Hepatocyte (in vitro differentiated cells): ENCODE results near the gene DMRT1. TPM values are rescaled to one million over a fixed set of nuclear protein-coding genes. Genes with fewer than 3 reads are reported as not detected.
A peak's percentile ranks its signal among the peaks of the same experiment; 100 is the strongest.

Experiments
- DNase-seq: peaks from one replicate; pipeline ENCODE4 v3.0.0-alpha.2; 2016; ENCODE audit warnings: low spot score
- H2AFZ ChIP-seq: fragments of 200-600 bp; sonication (generic); 2 replicates; pipeline ENCODE4 v1.6.0; 2016; ENCODE audit warnings: antibody characterized with exemption, mild to moderate bottlenecking
- H3K27ac ChIP-seq: fragments of 200-600 bp; sonication (generic); 2 replicates; pipeline ENCODE4 v1.5.1; 2016; ENCODE audit warnings: mild to moderate bottlenecking
- H3K27me3 ChIP-seq: fragments of 200-600 bp; sonication (generic); 2 replicates; pipeline ENCODE4 v1.6.1; 2016
- H3K36me3 ChIP-seq: fragments of 200-600 bp; sonication (generic); replicated peaks from 2 replicates; pipeline ENCODE4 v1.5.1; 2016; ENCODE audit warnings: low read depth; ENCODE audit not compliant: insufficient read depth
- H3K4me1 ChIP-seq: fragments of 200-600 bp; sonication (generic); 2 replicates; pipeline ENCODE4 v1.5.1; 2016; ENCODE audit warnings: mild to moderate bottlenecking, moderate library complexity; ENCODE audit not compliant: insufficient read depth
- H3K4me2 ChIP-seq: fragments of 200-600 bp; sonication (generic); 2 replicates; pipeline ENCODE4 v1.6.0; 2016
- H3K4me3 ChIP-seq: fragments of 200-600 bp; sonication (generic); 2 replicates; pipeline ENCODE4 v1.5.1; 2016; ENCODE audit warnings: mild to moderate bottlenecking
- H3K79me2 ChIP-seq: fragments of 200-600 bp; sonication (generic); 2 replicates; pipeline ENCODE4 v1.6.0; 2017; ENCODE audit warnings: mild to moderate bottlenecking
- H3K9me2 ChIP-seq: fragments of 200-600 bp; sonication (generic); replicated peaks from 2 replicates; pipeline ENCODE4 v1.6.0; 2017; ENCODE audit warnings: mild to moderate bottlenecking; ENCODE audit not compliant: insufficient read depth
- H3K9me3 ChIP-seq: fragments of 200-600 bp; sonication (generic); 2 replicates; pipeline ENCODE4 v1.5.1; 2016; ENCODE audit warnings: low read depth, mild to moderate bottlenecking
- H4K20me1 ChIP-seq: fragments of 200-600 bp; sonication (generic); 2 replicates; pipeline ENCODE4 v1.6.0; 2016; ENCODE audit warnings: mild to moderate bottlenecking; ENCODE audit not compliant: insufficient read depth, poor library complexity, severe bottlenecking
- EZH2 ChIP-seq: fragments of 200-600 bp; sonication (generic); IDR thresholded peaks from 2 replicates; pipeline ENCODE4 v1.6.1; 2016; ENCODE audit warnings: antibody characterized with exemption, mild to moderate bottlenecking, borderline replicate concordance
- EZH2phosphoT487 ChIP-seq: fragments of 200-600 bp; sonication (generic); IDR thresholded peaks from one replicate; pipeline ENCODE4 v1.6.1; 2018; ENCODE audit warnings: antibody characterized with exemption, mild to moderate bottlenecking, low read depth, moderate library complexity; ENCODE audit not compliant: unreplicated experiment, severe bottlenecking
- WGBS: methylation state at CpG from one replicate; pipeline ENCODE4 v1.1.6; 2016; ENCODE audit warnings: low lambda C conversion rate; ENCODE audit errors: missing lambda C conversion rate; 5-methylcytosine and 5-hydroxymethylcytosine counted together
- polyA plus RNA-seq: library from polyadenylated mRNA; unstranded; fragments of >200 nt; fragmentation: Nextera tagmentation; extraction: Ambion mirVana; gene quantifications from 2 replicates; pipeline ENCODE4 v1.2.1, GENCODE V29; 2016
- total RNA-seq: library from RNA; depleted of rRNA; stranded (reverse); fragments of >200 nt; gene quantifications from 2 replicates; pipeline ENCODE4 v1.2.3, GENCODE V29; 2014
- TF ChIP-seq, protein P1 (sequence below): fragments of 200-600 bp; sonication (generic); IDR thresholded peaks from 2 replicates; pipeline ENCODE4 v1.5.1; 2016; ENCODE audit warnings: antibody characterized with exemption, mild to moderate bottlenecking; ENCODE audit not compliant: poor library complexity

DMRT1 gene
- total and polyA plus RNA-seq, 2 experiments from 2014 or later, result not detected

DNA sequence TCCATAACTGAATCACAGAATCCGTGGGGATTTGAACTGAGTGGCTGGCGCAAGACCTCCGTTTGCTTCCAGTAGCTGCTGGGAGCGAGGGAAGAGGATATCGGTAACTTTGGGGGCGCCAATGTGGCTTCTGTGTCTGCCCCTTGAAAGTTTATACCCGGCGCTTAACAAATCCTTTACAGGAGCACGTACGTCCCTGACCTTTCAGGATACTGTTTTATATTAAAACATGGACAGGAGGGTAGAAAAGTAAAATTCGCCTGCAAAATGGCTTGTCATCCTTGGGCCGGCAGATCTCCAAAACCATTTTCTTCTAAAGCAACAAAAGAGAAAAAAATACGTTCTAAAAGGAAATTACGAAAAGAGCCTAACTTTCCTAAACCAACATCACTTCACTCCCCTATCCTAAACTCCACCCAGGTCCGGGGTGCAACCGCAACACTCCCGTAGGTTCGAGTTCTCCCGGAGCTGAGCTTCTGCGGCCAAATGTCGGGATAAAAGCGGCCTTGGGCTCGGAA lies 134.3 kb downstream of the DMRT1 start:
- H4K20me1 ChIP-seq, result no peaks in the 10 kb centered on the region
- DNase-seq, result no peak
- peaks cover 98% of the 10 kb centered on the region for H3K27me3 ChIP-seq
- no peaks in the 10 kb centered on the region for H3K79me2 ChIP-seq
- WGBS, result 4% methylated on average over 23 of the region's 23 CpGs
- peak overlapping the region; percentile 56 for H2AFZ ChIP-seq
- H3K27ac ChIP-seq, result no peak overlapping the region
- H3K9me2 ChIP-seq, result no peaks in the 10 kb centered on the region
- peak overlapping the region; percentile 78 for H3K4me2 ChIP-seq
- H3K9me3 ChIP-seq, result no peaks in the 10 kb centered on the region
- H3K4me1 ChIP-seq, result peaks cover 27% of the 10 kb centered on the region
- TF ChIP-seq, protein P1, sequence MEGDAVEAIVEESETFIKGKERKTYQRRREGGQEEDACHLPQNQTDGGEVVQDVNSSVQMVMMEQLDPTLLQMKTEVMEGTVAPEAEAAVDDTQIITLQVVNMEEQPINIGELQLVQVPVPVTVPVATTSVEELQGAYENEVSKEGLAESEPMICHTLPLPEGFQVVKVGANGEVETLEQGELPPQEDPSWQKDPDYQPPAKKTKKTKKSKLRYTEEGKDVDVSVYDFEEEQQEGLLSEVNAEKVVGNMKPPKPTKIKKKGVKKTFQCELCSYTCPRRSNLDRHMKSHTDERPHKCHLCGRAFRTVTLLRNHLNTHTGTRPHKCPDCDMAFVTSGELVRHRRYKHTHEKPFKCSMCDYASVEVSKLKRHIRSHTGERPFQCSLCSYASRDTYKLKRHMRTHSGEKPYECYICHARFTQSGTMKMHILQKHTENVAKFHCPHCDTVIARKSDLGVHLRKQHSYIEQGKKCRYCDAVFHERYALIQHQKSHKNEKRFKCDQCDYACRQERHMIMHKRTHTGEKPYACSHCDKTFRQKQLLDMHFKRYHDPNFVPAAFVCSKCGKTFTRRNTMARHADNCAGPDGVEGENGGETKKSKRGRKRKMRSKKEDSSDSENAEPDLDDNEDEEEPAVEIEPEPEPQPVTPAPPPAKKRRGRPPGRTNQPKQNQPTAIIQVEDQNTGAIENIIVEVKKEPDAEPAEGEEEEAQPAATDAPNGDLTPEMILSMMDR, result no peak
- peak; percentile 100 for TF ChIP-seq EZH2
- peak; percentile 80 for TF ChIP-seq EZH2phosphoT487
- H3K4me3 ChIP-seq, result no peak overlapping the region
- H3K36me3 ChIP-seq, result no peaks in the 10 kb centered on the region

GRCh38 chr9:976258-976942 lies 134.9 kb downstream of the DMRT1 start, which contains the start of gene DMRT3:
DMRT3 (plus strand) TSS chr9:976655; CDS start chr9:977002, 347 bp downstream.
- Histone ChIP-seq H3K79me2 (no peaks in the 10 kb centered on the region), H3K27ac (no peak within 1 kb of the TSS), H3K4me3 (no peak within 1 kb of the TSS), H3K27me3 (peaks cover 98% of the 10 kb centered on the region), H2AFZ (peak within 1 kb of the TSS; percentile 56), H3K4me1 (peaks cover 25% of the 10 kb centered on the region), H3K9me3 (no peaks in the 10 kb centered on the region), H4K20me1 (no peaks in the 10 kb centered on the region), H3K9me2 (no peaks in the 10 kb centered on the region), H3K4me2 (peak within 1 kb of the TSS; percentile 78), H3K36me3 (no peaks in the 10 kb centered on the region)
- no peak for DNase-seq
- WGBS, result under 1% methylated on average over 33 of the region's 70 CpGs
- TF ChIP-seq EZH2phosphoT487, result peak; percentile 74
- peak; percentile 98 for TF ChIP-seq EZH2
- TF ChIP-seq, protein P1, result no peak

DNA sequence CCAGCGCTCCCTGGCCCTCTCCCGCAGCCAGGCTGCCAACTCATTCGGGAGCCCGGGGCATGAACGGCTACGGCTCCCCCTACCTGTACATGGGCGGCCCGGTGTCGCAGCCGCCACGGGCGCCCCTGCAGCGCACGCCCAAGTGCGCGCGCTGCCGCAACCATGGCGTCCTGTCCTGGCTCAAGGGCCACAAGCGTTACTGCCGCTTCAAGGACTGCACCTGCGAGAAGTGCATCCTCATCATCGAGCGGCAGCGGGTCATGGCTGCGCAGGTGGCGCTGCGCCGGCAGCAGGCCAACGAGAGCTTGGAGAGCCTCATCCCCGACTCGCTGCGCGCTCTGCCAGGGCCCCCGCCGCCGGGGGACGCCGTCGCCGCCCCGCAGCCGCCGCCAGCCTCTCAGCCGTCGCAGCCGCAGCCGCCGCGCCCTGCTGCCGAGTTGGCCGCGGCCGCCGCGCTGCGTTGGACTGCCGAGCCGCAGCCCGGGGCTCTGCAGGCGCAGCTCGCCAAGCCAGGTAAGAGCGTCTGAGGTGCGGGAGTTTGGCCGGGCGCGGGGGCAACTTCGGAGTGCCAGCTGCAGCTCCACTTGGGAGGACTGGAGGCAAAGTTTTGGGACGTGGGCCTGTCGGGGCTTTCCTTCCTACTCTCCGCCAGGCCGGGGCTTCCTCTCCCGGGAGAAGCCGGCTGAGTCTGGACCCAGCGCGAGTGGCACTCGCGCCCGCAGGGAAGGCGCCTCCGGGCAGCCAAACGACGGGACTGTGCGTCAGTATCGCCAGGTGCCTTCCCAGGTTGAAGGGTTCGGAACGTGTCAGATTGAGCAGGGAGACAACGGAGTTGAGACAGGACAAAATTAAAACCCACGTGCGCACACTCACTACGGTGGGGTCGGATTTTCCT lies 135.7 kb downstream of the DMRT1 start:
- Histone ChIP-seq H3K4me3 (no peak overlapping the region), H3K9me3 (no peaks in the 10 kb centered on the region), H3K4me2 (peak overlapping the region; percentile 78), H2AFZ (peak overlapping the region; percentile 56), H3K27ac (no peak overlapping the region), H3K9me2 (no peaks in the 10 kb centered on the region), H4K20me1 (no peaks in the 10 kb centered on the region), H3K27me3 (peaks cover 98% of the 10 kb centered on the region), H3K36me3 (no peaks in the 10 kb centered on the region), H3K4me1 (peaks cover 17% of the 10 kb centered on the region), H3K79me2 (no peaks in the 10 kb centered on the region)
- TF ChIP-seq, protein P1, result no peak
- peak; percentile 35 for TF ChIP-seq EZH2phosphoT487
- TF ChIP-seq EZH2, result no peak
- WGBS, result 2% methylated on average over 92 of the region's 92 CpGs
- DNase-seq, result no peak
